GM20431 (cell line): ENCODE results near the gene MACROD2.

Source experiments
- in situ Hi-C: fragments of 300-500 bp; cut with MseI, MboI; formaldehyde crosslinking; loops from one replicate; pipeline ENCODE4 v1.15.0; 2020; ENCODE audit warnings: low sequenced_read_pairs; ENCODE audit not compliant: unreplicated experiment

Gene MACROD2

DNA sequence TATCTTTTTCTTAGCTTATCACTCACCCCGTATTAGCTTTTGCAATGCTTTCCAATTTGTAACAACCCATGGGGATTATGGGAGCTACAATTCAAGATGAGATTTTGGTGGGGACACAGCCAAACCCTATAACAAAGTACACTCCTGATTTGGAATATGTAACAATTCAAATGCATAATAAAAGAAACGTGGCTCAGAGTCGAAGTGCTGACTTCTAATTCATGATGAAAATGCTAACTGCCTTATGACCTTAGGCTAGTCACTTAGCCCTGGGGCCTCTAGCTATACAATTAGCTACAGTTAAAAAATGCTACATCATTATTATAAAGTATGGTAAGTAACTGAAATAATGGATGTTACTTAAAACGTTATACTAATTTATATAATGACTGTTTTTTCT lies 1297.1 kb downstream of the MACROD2 start:
- in situ Hi-C loops: no loop called here

DNA sequence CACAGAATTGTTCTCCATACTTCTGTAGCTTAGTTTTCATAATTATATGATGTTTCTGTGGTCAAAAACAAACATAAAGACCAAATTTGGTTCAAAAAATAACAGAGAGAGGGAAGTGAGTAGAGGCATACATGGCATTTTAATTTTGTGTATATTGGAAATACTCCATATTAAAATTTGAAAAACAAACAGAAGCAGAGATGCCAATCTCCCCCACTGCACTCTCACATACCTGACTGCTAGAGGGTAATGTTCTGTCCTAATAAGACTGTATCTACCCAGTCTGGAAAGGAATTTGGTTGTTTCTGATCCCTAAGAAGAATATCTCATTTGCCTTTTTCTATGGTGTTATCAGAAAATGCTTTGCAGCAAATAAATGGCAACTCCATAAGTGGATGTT lies 1301.1 kb downstream of the MACROD2 start:
- in situ Hi-C loops: no loop called here

DNA sequence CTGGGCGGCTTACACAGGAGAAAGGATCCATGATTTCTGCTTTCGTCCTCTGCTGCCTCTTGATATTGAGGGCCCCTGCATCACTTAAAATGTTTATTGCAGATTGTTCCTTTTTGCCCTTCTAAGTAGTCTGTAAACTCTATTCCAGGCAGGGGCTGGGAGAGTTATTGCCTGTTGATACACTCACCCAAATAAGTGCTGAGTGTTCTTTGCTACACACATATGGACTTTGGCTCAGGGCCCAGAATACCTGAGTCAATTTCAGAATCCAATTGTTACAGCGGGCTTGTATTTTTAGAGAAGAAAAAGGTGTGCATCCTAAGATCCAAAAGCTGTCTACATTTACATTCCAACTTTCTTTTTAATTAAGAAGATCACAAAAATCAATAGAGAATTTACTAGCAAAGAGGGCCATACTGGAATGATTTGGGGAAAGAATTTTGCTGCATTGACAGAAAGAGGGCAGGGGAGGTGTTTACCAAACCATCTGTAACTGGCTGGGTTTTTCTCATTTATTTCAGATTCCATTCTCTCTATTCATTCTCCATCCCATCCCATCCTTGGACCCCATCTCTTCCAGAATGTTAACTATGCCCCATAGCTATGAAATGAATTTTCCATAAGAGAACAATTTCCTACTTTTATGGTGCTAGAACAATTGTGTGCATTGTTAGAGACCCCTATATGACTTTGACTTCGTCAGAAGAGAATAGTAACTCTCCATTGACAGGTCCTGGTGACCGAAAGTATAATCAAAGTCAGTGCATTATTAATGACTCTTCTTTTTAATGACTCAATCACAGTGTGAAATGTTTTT lies 1302.0 kb downstream of the MACROD2 start:
- in situ Hi-C loops: no loop called here

DNA sequence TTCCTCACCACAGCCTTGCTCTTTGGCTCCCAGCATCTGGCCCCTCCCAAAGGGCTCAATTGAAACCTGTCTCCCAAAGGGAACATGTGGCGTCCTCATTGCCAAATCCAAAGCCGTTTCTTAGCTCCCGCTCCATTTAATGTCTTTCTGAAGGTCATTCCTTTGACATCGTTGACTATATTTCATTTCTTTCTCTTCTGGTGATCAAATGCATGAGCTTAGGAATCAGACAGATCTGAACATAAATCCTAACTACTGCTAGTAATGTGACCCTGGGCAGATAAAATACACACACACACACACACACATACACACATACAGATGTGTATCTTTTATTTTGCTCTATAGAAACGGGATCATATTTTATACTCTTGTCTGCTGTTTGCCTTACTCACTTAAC lies 1306.8 kb downstream of the MACROD2 start:
- in situ Hi-C loops: no loop called here

DNA sequence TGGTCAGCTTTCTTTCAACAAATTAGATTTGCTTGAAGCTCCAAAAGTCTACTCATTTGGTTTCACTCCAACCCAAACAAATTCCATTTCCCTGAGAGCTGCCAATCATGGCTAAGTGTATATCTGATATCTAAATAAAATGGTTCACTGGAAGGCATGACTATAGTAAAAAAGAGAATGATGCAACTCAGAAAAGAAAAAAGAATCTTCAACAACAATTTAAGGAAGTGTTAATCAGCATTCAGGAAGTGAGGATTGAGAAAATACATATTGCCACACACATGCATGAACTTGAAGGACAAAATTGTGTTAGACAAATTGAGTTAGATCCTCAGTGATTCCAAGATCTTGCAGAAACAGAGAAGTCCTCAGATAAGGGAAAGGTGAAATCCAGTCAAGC lies 1315.0 kb downstream of the MACROD2 start:
- in situ Hi-C loops: no loop called here

DNA sequence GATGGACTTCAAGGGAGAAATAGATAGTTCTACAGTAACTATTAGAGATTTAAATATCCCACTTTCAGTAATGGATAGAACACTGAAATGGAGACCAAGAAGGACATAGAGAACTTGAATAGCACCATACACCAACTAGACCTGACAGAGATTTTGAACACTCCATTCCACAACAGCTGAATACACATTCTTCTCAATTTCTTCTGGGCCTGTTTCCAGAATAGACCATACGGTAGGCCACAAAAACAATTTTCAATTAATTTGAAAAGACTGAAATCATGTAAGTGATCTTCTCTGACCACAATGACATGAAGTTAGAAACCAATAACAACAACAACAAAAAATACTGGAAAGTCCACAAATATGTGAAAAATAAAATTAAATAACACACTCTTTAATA lies 1321.2 kb downstream of the MACROD2 start:
- in situ Hi-C loops: no loop called here

DNA sequence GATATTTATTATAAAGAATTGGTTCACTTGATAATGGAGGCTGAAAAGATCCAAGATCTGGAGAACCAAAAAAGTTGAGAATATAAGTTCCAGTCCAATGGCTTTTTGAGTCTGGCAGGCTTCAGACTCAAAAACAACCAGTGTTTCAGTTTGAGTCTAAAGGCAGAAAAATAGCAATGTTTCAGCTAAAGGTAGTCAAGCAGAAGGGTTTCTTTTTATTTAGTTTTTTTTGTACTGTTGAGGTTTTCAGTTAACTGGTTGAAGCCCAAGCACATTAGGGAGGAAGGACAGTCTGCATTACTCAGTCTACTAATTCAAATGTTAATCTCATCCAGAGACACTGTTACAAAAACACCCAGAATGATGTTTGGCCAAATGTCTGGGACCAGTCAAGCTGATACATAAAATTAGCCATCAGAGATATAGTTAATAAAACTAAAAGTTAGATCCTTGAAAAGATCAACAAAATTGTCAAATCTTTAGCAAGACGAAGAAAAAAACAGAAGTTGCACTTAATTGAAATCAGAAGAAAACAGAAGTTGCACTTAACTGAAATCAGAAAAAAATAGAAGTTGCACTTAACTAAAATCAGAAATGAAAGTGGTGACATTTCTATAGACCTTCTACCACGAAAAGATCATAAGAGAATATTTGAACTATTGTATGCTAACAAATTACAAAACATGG lies 1322.4 kb downstream of the MACROD2 start:
- in situ Hi-C loops: no loop called here

DNA sequence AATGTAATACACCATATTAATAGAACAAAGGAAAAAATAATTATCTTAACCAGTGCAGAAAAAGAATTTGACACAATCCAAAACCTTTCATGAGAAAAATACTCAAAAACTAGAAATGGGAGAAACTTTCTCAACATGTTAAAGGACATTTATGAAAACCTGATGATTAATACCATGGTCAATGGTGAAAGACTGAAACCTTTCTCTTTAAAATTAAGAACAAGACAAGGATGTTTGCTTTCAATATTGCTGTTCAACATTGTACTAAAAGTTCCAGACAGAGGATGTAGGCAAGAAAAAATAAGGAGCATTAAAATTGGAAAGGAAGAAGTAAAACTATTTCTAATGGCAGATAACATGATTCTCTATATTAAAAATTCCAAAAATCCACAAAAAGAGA lies 1323.4 kb downstream of the MACROD2 start:
- in situ Hi-C loops: no loop called here

DNA sequence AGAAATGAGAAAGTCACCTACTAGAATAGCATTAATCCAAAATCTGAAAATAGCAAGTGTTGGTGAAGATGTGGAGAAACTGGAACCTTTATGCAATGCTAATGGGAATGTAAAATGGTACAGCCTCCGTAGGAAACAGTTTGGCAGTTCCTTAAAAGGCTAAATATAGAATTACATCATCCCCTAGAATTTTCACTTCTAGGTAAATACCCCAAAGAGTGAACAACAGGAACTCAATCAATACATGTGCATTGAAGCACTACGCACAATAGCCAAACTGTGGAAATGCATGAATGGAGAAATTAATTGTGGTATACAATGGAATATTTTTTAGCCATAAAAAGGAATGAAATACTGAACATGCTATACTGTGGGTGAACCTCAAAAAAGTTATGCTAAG lies 1324.1 kb downstream of the MACROD2 start:
- in situ Hi-C loops: no loop called here

DNA sequence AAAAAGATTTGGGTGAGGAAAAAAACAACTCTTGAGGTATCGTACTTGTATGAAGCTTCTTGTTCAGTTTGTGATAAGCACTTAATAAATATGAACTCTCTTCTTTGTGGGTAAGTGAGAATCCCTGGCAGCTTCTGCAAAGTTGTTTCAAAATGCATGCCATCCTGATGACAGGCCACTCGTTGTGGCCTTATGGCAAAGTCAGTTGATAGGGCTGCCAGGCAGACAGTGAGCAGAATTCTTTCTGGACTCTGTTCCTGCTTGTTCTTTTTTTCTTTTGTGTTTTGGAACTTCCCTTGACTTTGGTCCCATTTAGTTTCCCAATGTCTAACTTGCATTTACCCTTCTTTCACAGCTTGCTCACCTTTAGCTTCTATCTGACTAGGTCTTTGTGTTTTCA lies 1325.6 kb downstream of the MACROD2 start:
- in situ Hi-C loops: no loop called here

DNA sequence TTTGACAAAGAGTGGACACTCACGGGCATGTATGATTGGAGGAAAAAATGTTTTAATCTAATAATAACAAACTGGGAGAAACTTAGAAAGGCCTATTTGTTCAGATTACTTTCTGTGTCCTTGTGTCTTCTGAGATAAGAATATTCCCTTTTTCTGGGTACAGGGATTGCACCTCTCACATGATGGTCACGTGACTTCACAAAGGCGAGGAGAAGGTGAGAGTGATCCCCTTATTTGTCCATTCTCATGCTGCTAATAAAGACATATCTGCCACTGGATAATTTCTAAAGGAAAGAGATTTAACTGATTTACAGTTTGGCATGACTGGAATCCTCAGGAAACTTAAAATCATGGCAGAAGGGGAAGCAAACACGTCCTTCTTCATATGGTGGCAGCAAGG lies 1331.8 kb downstream of the MACROD2 start:
- in situ Hi-C loops: no loop called here

DNA sequence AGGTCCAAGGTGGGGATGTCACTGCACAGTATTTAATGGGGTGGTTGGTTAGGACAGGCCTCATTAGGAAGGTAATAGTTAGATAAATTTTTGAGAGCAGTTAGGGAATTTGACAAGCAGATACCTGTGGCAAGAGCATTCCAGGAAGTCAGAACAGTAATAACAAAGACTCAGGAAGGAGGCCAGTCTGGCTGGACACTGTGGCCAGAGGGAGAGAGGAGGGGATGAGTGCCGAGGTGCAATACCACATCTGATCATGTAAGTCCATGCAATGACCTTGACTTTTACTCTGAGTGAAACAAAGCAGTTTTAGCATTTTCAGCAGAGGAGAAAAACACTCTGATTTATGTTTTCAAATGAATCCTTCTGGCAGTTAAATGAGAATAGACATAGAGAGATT lies 1332.8 kb downstream of the MACROD2 start:
- in situ Hi-C loops: no loop called here

DNA sequence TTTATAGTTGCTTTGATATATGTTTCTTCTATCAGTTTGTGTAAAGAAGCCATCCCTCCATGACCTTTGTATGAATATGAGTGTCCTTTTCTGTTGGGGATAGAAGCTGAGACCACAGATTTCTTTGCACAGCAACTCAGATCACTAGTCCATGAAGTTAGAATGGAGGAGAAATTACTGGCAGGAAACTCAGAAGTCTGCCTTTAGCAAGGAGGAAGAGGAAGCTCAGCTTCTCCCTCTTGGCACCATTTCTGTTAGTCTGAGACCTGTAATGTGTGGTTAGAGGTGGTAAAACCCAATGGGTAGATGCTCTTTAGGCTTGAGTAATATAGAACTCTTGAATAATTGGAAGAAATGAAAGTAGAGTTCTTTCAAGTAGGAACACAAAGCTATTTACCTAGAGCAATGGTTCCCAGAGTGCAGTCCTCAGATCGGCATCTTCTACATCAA lies 1337.4 kb downstream of the MACROD2 start:
- in situ Hi-C loops: no loop called here

DNA sequence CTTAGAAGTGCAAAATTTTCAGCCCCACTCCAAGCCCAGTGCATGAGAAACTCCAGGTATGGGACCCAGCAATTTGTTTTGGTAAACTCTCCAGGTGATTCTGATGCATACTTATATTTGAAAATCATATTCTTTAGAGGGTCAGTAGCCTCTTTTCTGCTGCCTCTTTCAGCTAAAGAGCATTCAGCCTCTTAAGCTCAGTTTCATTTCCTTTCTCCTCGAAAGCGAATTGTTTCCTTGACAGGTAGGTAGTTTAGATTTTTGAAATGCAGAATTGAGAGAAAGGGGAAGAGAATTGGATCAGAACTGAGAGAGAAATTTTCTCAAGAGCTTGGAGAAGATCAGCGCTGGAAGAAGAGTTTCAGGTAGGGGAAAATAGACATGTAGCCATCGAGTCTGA lies 1337.9 kb downstream of the MACROD2 start:
- in situ Hi-C loops: no loop called here

DNA sequence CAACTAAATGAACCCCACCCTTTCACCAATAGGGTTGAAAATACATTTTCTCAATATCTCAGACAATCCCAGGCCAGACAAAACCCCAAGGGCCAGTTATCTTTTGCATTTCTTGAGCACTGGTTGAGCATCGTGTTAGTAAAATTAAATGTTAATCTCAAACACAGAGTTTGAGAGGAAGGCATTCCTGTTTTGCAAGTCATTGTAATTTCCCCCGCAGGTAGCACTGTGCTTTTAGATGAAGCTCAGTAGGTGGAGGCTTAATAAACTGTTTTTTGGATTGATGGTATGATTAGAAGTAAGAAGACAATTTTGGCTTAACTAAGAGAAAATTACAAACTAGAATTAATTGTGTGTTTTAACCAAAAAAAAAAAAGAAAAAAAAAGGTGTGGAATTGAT lies 1340.7 kb downstream of the MACROD2 start:
- in situ Hi-C loops: no loop called here

DNA sequence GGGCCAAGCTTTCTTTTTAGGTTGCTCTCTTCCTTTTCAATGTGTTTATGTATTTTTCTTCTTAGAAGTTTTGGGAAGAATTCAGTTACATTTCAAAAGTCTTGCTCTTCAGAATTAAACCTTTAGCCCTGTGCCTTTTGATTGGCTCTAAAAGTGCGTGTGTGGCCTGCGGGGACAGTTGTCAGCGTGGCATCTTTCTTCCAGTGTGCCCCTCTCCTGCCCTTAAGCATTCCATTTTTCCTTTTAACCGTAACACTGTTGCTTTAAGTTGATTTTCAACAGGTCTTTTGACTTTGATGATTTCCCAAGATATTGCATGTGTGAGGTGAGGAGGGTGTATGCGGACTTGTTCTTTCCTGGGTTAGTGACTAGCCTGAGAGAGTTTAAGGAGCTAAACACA lies 1341.2 kb downstream of the MACROD2 start:
- in situ Hi-C loops: no loop called here

DNA sequence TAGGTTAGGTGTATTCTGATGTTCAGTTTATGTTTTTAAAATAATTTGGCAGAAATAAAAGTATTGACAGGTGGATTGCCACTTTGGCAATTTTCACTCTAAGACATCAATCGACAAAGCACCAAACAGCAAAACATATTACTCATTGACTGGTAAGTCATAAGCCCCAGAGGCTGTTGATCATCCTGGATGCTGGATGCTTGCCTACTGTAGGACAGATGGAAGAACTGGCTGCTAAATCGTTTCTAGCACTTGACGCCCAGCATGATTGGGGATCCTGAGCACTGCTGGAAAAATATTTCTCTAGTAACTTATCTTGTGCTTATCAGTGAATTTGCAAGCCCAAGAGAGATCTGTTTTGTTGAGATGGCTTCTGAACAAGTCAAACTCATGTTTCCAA lies 1343.9 kb downstream of the MACROD2 start:
- in situ Hi-C loops: no loop called here

DNA sequence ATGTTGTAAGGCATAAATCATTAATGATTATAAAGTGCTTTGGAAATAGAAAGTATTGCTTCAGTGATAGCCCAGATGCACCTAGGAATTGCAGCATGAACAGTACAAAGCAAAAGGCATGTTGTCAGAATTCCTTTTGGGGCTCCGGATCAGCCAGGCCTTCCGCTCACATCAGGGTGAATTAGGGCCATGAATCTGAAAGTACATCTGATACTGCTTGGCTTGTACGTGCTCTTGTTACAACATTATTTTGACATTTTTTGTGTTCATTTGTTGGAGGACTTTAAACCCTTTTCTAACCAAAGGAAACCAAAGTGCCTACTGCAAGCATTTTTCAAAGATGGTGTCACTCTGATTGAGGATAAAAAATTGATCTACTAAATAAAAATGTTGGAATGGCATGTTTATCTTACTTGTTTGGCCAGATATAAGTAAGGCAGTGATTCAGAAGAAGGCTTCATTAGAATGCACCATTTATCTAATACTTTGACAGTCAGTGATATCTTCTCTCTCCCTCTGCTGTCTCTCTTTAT lies 1347.7 kb downstream of the MACROD2 start:
- in situ Hi-C loops: no loop called here

DNA sequence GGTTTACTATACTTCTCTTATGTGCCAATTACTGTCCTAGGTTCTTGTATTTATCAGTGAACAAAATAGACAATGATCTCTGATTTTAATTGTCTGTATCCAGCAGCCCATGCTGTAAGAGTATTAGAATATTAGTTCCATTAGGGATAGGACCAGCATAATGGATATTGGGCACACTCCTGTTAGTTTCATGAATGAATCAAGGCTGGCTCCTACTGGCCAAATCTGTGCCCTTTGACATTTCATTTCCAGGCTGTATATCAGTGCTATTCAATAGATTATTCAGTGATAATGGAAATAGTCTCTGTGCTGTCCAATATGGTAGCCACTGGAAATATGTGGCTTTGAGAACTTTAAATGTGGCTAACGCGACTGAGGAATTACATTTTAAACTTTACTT lies 1350.0 kb downstream of the MACROD2 start:
- in situ Hi-C loops: no loop called here

DNA sequence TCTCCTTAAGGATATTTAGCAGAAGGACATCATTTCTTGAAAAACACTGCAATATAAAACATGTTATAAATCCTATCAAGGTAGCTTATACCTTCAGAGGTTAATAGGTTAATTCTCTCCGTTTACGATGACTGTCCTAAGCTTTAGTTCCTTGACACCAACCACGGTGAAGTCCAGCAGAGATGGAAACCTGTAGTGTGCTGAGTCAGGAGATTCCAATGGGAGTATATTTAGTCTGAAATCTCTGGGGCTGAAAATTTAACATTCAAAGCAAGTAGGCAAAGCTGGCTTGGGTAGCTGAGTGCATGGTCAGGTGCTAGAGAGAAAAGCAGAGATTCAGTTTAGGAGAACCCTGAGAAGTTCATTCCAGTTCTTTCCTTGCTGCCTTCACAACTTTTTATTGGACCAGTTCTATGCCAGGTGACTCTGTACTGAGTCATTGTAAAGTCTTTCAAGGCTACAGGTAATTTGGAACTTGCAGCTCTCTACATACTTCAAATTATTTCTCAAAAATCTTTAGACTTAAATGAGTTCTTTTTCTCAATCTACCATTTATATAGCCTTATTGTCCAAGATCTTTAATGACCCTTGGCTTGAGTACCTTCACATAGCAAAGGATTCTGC lies 1351.5 kb downstream of the MACROD2 start:
- in situ Hi-C loops: no loop called here

DNA sequence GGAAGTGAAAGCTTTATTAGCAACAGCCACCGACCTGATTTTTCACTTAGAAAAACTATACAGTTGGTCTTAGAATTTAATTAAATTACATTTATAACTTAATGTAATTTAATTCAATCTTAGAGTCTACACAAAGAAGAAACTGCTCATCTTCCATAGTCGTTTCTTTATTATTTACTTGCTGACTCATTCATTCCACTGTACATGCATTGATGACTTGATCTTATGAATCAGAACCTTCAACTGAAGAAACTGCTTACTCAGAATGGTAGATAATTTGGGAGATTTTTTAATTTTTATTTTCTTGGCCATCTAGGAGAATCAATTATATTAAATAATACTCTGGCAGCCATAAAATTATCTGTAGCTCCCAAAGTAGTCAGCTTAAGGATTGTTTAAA lies 1363.7 kb downstream of the MACROD2 start:
- in situ Hi-C loops: no loop called here
